ENCODE data around the gene SLC2A11. TPM values are rescaled to one million over a fixed set of nuclear protein-coding genes. Genes with fewer than 3 reads are reported as not detected.

SLC2A11 gene
- total RNA-seq, 1 experiment from 2014 or later, result 9.4 TPM

- Histone ChIP-seq H3K4me1 (ENCODE audit: insufficient read depth, low read length) (0 out of 2 replicates have a peak, but pooled peaks cover 3% of the 10 kb centered on the region), H3K79me2 (ENCODE audit: low read length) (no peaks in the 10 kb centered on the region), H3K9ac (ENCODE audit: low read length) (no peak overlapping the region), H3K27ac (ENCODE audit: low read length) (no peak overlapping the region), H4K20me1 (ENCODE audit: low read length) (no peaks in the 10 kb centered on the region), H3K4me2 (ENCODE audit: low read length) (no peak overlapping the region), H3K27me3 (ENCODE audit: low read length) (no peaks in the 10 kb centered on the region), H3K36me3 (ENCODE audit: low read depth, low read length) (no peaks in the 10 kb centered on the region), H3K9me2 (replicated peaks; ENCODE audit: low read length) (no peaks in the 10 kb centered on the region), H3K4me3 (ENCODE audit: low read length) (no peak overlapping the region), H3F3A (ENCODE audit: low read length, unreplicated experiment) (no peaks in the 10 kb centered on the region), H2AFZ (ENCODE audit: low read length) (no peak overlapping the region), H3K9me3 (ENCODE audit: low read length) (no peaks in the 10 kb centered on the region)
- CTCF ChIA-PET, result no interaction called here
- POLR2A ChIA-PET (ENCODE audit: unreplicated experiment), result no interaction called here
- TF ChIP-seq EZH2phosphoT487 (IDR thresholded peaks at IDR 0.05; ENCODE audit: borderline replicate concordance, low read length), result no peak
- TF ChIP-seq, protein P1, sequence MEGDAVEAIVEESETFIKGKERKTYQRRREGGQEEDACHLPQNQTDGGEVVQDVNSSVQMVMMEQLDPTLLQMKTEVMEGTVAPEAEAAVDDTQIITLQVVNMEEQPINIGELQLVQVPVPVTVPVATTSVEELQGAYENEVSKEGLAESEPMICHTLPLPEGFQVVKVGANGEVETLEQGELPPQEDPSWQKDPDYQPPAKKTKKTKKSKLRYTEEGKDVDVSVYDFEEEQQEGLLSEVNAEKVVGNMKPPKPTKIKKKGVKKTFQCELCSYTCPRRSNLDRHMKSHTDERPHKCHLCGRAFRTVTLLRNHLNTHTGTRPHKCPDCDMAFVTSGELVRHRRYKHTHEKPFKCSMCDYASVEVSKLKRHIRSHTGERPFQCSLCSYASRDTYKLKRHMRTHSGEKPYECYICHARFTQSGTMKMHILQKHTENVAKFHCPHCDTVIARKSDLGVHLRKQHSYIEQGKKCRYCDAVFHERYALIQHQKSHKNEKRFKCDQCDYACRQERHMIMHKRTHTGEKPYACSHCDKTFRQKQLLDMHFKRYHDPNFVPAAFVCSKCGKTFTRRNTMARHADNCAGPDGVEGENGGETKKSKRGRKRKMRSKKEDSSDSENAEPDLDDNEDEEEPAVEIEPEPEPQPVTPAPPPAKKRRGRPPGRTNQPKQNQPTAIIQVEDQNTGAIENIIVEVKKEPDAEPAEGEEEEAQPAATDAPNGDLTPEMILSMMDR (conservative IDR thresholded peaks at IDR 0.05; ENCODE audit: low read depth, low read length), result no peak
- no peak for TF ChIP-seq EZH2 (IDR thresholded peaks at IDR 0.05; ENCODE audit: low read length, unreplicated experiment)
- ATAC-seq (no peak), DNase-seq (no peak)
- intact Hi-C loops (cut with micrococcal nuclease), result no loop called here
- no TSS peak for BruUV-seq (replicated peaks)
These were observed 15.8 kb upstream of the SLC2A11 start for GRCh38 chr22:23841736-23842445.

DNA sequence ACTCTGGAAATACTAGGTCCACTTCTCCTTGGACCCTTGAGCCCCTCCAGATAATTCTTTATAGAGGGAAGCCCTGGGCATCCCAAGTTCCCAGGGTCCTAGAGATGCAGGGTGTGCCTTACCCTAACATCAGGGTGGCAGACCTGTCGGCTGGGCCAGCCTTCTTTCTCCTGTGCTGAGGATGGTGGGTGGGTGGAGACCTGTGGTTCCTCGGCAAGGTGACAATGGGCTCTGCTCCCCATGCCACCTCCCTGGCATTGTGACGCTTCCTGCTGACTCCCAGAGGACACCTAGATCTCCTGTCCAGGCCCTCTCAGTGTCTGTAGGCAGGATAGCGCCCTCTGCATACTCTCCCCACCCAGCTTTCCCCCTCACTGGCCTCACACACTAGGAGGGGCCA lies 15.1 kb upstream of the SLC2A11 start:
- H3K9ac ChIP-seq (ENCODE audit: low read length), result no peak overlapping the region
- H3K4me3 ChIP-seq (ENCODE audit: low read length), result no peak overlapping the region
- H3K79me2 ChIP-seq (ENCODE audit: low read length), result no peaks in the 10 kb centered on the region
- ChIA-PET POLR2A (ENCODE audit: unreplicated experiment) (no interaction called here), CTCF (no interaction called here)
- TF ChIP-seq, protein P1 (conservative IDR thresholded peaks at IDR 0.05; ENCODE audit: low read depth, low read length), result no peak
- TF ChIP-seq EZH2 (IDR thresholded peaks at IDR 0.05; ENCODE audit: low read length, unreplicated experiment) (no peak), EZH2phosphoT487 (IDR thresholded peaks at IDR 0.05; ENCODE audit: borderline replicate concordance, low read length) (no peak)
- intact Hi-C loops (cut with micrococcal nuclease), result no loop called here
- ATAC-seq (no peak), DNase-seq (no peak)
- 0 out of 2 replicates have a peak, but pooled peaks cover 3% of the 10 kb centered on the region for H3K4me1 ChIP-seq (ENCODE audit: insufficient read depth, low read length)
- no peaks in the 10 kb centered on the region for H4K20me1 ChIP-seq (ENCODE audit: low read length)
- no peaks in the 10 kb centered on the region for H3K9me3 ChIP-seq (ENCODE audit: low read length)
- H3K27me3 ChIP-seq (ENCODE audit: low read length), result no peaks in the 10 kb centered on the region
- H3K27ac ChIP-seq (ENCODE audit: low read length), result no peak overlapping the region
- H3K36me3 ChIP-seq (ENCODE audit: low read depth, low read length), result no peaks in the 10 kb centered on the region
- H3F3A ChIP-seq (ENCODE audit: low read length, unreplicated experiment), result no peaks in the 10 kb centered on the region
- no TSS peak for BruUV-seq (replicated peaks)
- no peak overlapping the region for H2AFZ ChIP-seq (ENCODE audit: low read length)
- H3K9me2 ChIP-seq (replicated peaks; ENCODE audit: low read length), result no peaks in the 10 kb centered on the region
- H3K4me2 ChIP-seq (ENCODE audit: low read length), result no peak overlapping the region

DNA sequence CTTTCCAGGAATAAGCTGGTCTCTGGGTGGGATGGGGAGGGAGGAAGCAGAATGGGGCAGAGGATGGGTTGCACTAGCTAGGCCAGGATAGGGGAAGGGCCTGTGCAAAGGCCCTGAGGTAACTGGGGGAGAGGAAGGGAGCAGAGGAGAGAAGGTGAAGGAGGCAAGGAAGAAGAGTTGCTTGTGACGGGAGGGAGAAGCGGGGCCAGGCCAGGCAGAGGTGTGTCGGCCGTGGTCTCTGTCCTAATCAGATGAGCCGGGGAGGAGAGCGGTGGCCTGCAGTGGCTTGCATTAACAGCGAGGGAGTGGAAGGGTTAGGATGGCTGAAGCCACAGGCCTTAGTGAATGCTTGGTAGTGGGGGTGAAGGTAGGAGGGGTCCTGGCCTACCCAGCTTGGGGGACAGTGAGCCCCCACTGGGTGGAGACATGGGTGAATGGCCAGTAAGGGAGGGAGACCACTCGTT lies 12.9 kb upstream of the SLC2A11 start:
- CTCF ChIA-PET, result no interaction called here
- intact Hi-C loops (cut with micrococcal nuclease), result loop anchor here (5.0 kb wide), 2 partner anchors 77 to 302 kb away; partner anchors contain the start of gene CHCHD10
- Histone ChIP-seq H3K36me3 (ENCODE audit: low read depth, low read length) (no peaks in the 10 kb centered on the region), H3K9me3 (ENCODE audit: low read length) (no peaks in the 10 kb centered on the region), H3K9ac (ENCODE audit: low read length) (no peak overlapping the region), H3K4me1 (ENCODE audit: insufficient read depth, low read length) (no peaks in the 10 kb centered on the region), H3K79me2 (ENCODE audit: low read length) (no peaks in the 10 kb centered on the region), H3F3A (ENCODE audit: low read length, unreplicated experiment) (no peaks in the 10 kb centered on the region), H3K4me2 (ENCODE audit: low read length) (no peak overlapping the region), H4K20me1 (ENCODE audit: low read length) (no peaks in the 10 kb centered on the region), H3K4me3 (ENCODE audit: low read length) (no peak overlapping the region), H2AFZ (ENCODE audit: low read length) (no peak overlapping the region), H3K27me3 (ENCODE audit: low read length) (no peaks in the 10 kb centered on the region), H3K9me2 (replicated peaks; ENCODE audit: low read length) (no peaks in the 10 kb centered on the region), H3K27ac (ENCODE audit: low read length) (no peak overlapping the region)
- TF ChIP-seq, protein P1 (conservative IDR thresholded peaks at IDR 0.05; ENCODE audit: low read depth, low read length), result no peak
- TF ChIP-seq EZH2phosphoT487 (IDR thresholded peaks at IDR 0.05; ENCODE audit: borderline replicate concordance, low read length), result no peak
- no TSS peak for BruUV-seq (replicated peaks)
- DNase-seq, result no peak
- no peak for ATAC-seq
- POLR2A ChIA-PET (ENCODE audit: unreplicated experiment), result no interaction called here
